GM12878 (cell line): Measurements from ENCODE around the gene MANBA. TPM values are rescaled to one million over a fixed set of nuclear protein-coding genes. Genes with fewer than 3 reads are reported as not detected.
"Not testable (repeated sequence)": the region's sequence is repeated elsewhere in the genome, so short reads cannot be mapped to it uniquely, and the experiment has no call there.

Source experiments
- ATAC-seq: fragments of 200-7000 bp; cut with Tn5 transposase; 3 replicates; pipeline ENCODE4 v1.9.1; 2020; ENCODE audit warnings: mild to moderate bottlenecking, moderate library complexity
- BruUV-seq: library from RNA; stranded (reverse); fragments of 400-500 nt; replicated peaks from 2 replicates; lab custom pipeline; 2021; lab: Mats Ljungman, UMichigan
- CTCF ChIA-PET: fragments of 300-600 bp; sonication (Branson Sonifier 250); formaldehyde crosslinking; extraction: SDS; loops from one replicate; lab custom pipeline; 2021; ENCODE audit warnings: inconsistent platforms; lab: Yijun Ruan, JAX
- POLR2A ChIA-PET: fragments of 350-600 bp; formaldehyde crosslinking; extraction: SDS; loops from one replicate; lab custom pipeline; 2021; ENCODE audit warnings: inconsistent platforms; lab: Charles Lee
- RAD21 ChIA-PET: fragments of 300-600 bp; sonication (Branson Sonifier 250); formaldehyde crosslinking; loops from one replicate; lab custom pipeline; 2023; ENCODE audit warnings: antibody characterized with exemption; ENCODE audit not compliant: unreplicated experiment; lab: Charles Lee
- SMC1A ChIA-PET: fragments of 300-600 bp; sonication (Branson Sonifier 250); formaldehyde crosslinking; loops from one replicate; lab custom pipeline; 2023; ENCODE audit not compliant: unreplicated experiment, uncharacterized antibody; lab: Charles Lee
- DNase-seq: peaks from one replicate; pipeline ENCODE4 v3.0.0-alpha.2; 2011; ENCODE audit warnings: low read depth, low spot score
- FAIRE-seq: peaks from 3 replicates; lab custom pipeline; 2011; peaks lifted over from hg19 to GRCh38; lab: Jason Lieb, UNC
- H2AFZ ChIP-seq: 2 replicates; pipeline ENCODE4 v1.6.0; 2011; ENCODE audit warnings: low read depth, low read length, control low read depth; ENCODE audit not compliant: control insufficient read depth
- H3K27ac ChIP-seq: 2 replicates; pipeline ENCODE4 v1.5.1; 2011; ENCODE audit warnings: control low read depth; ENCODE audit not compliant: control insufficient read depth, insufficient read depth
- H3K27me3 ChIP-seq, 2 experiments: replicated peaks in 1 of 2; 2 replicates each; pipeline versions ENCODE4 v1.6.0 to v1.6.1; 2011; ENCODE audit warnings: low read length in 1 of 2; ENCODE audit not compliant: control insufficient read depth in 2 of 2, insufficient read depth in 2 of 2
- H3K36me3 ChIP-seq, 2 experiments: 2 replicates each; pipeline ENCODE4 v1.5.1; 2011; ENCODE audit warnings: low read length in 1 of 2; ENCODE audit not compliant: control insufficient read depth in 2 of 2, insufficient read depth in 2 of 2
- H3K4me1 ChIP-seq: 2 replicates; pipeline ENCODE4 v1.6.1; 2011; ENCODE audit warnings: mild to moderate bottlenecking, low read length, moderate library complexity, mixed read lengths; ENCODE audit not compliant: control insufficient read depth, insufficient read depth
- H3K4me2 ChIP-seq: 2 replicates; pipeline ENCODE4 v1.6.0; 2011; ENCODE audit warnings: control low read depth; ENCODE audit not compliant: control insufficient read depth, insufficient read depth
- H3K4me3 ChIP-seq: fragments of 200-600 bp; sonication (generic); 2 replicates; pipeline ENCODE4 v1.5.1; 2016
- H3K79me2 ChIP-seq: 2 replicates; pipeline ENCODE4 v1.6.0; 2011; ENCODE audit warnings: low read length; ENCODE audit not compliant: control insufficient read depth, insufficient read depth
- H3K9ac ChIP-seq: 2 replicates; pipeline ENCODE4 v1.8.0; 2011; ENCODE audit warnings: low read length, control low read depth, mixed read lengths; ENCODE audit not compliant: control insufficient read depth, insufficient read depth
- H3K9me3 ChIP-seq: replicated peaks from 3 replicates; pipeline ENCODE4 v1.5.1; 2011; ENCODE audit warnings: mild to moderate bottlenecking, low read length; ENCODE audit not compliant: control insufficient read depth, insufficient read depth
- H4K20me1 ChIP-seq: 2 replicates; pipeline ENCODE4 v1.6.0; 2011; ENCODE audit not compliant: control insufficient read depth, insufficient read depth
- CBX5 ChIP-seq: sonication (generic); IDR thresholded peaks from 2 replicates; pipeline ENCODE4 v1.6.1; 2016; ENCODE audit warnings: low read depth, moderate library complexity, mild to moderate bottlenecking, inconsistent platforms
- CTCF ChIP-seq, 3 experiments: IDR thresholded peaks in 2 of 3; conservative IDR thresholded peaks in 1 of 3; 2 replicates each; pipeline ENCODE4 v1.5.1; 2011; ENCODE audit warnings: low read depth in 3 of 3, low read length in 3 of 3, mild to moderate bottlenecking in 3 of 3, control low read depth in 2 of 3, moderate library complexity in 2 of 3, inconsistent platforms in 1 of 3, mixed read lengths in 1 of 3; ENCODE audit not compliant: control insufficient read depth in 2 of 3, insufficient read depth in 1 of 3; ENCODE audit errors: extremely low read depth in 1 of 3
- FOXK2 ChIP-seq: fragments of 450-650 bp; IDR thresholded peaks from 2 replicates; pipeline ENCODE4 v1.6.1; 2017; ENCODE audit warnings: mild to moderate bottlenecking, moderate library complexity
- KLF5 ChIP-seq: fragments of 450-650 bp; IDR thresholded peaks from 2 replicates; pipeline ENCODE4 v1.6.1; 2014; ENCODE audit warnings: mild to moderate bottlenecking; ENCODE audit not compliant: partially characterized antibody
- MTA3 ChIP-seq: IDR thresholded peaks from 2 replicates; pipeline ENCODE4 v1.6.1; 2012; ENCODE audit warnings: low read length, inconsistent platforms, borderline replicate concordance
- SIN3A ChIP-seq: IDR thresholded peaks from 2 replicates; pipeline ENCODE4 v1.6.1; 2012; ENCODE audit warnings: low read depth, low read length, improper control_type of control experiment
- SIX5 ChIP-seq: IDR thresholded peaks from 2 replicates; pipeline ENCODE4 v1.6.1; 2011; ENCODE audit warnings: mild to moderate bottlenecking, low read depth, low read length, moderate library complexity; ENCODE audit not compliant: severe bottlenecking
- SMAD1 ChIP-seq: fragments of 450-650 bp; IDR thresholded peaks from 2 replicates; pipeline ENCODE4 v1.6.1; 2018; ENCODE audit warnings: mild to moderate bottlenecking, low read depth; ENCODE audit not compliant: partially characterized antibody
- SPI1 ChIP-seq: IDR thresholded peaks from 2 replicates; pipeline ENCODE4 v1.6.1; 2011; ENCODE audit warnings: low read depth, mild to moderate bottlenecking, low read length, moderate library complexity, borderline replicate concordance; ENCODE audit not compliant: insufficient read depth
- STAT3 ChIP-seq: IDR thresholded peaks from 2 replicates; pipeline ENCODE4 v1.6.1; 2011; ENCODE audit warnings: low read depth, low read length, improper control_type of control experiment
- SUPT20H ChIP-seq: IDR thresholded peaks from 2 replicates; pipeline ENCODE4 v1.6.1; 2011; ENCODE audit warnings: low read depth, mild to moderate bottlenecking, low read length, moderate library complexity, borderline replicate concordance; ENCODE audit not compliant: control insufficient read depth
- WGBS: methylation state at CpG from one replicate; pipeline ENCODE4 v1.1.6; 2016; ENCODE audit warnings: low lambda C conversion rate; ENCODE audit not compliant: insufficient replicate concordance, insufficient coverage; ENCODE audit errors: missing lambda C conversion rate; 5-methylcytosine and 5-hydroxymethylcytosine counted together
- in situ Hi-C: fragments of 300-500 bp; cut with MboI; formaldehyde crosslinking; loops from 9 replicates; pipeline ENCODE4 v1.14.3; 2018; ENCODE audit warnings: mixed read lengths
- intact Hi-C: fragments of 100-400 bp; cut with micrococcal nuclease; formaldehyde crosslinking; loops from one replicate; pipeline ENCODE4 v1.14.2; 2022; ENCODE audit not compliant: unreplicated experiment
- polyA plus RNA-seq, 11 experiments: library from polyadenylated mRNA; depleted of rRNA in 4 of 11; unstranded in 6 of 11; stranded (reverse) in 5 of 11; fragments of >200 nt; fragmentation: Nextera tagmentation in 4 of 11; fragmentation: Illumina TruSeq in 1 of 11; extraction: Ambion mirVana in 4 of 11; extraction: Trizol in 1 of 11; gene quantifications; 1 replicate in 1 of 11; 2 replicates in 10 of 11; pipeline versions ENCODE4 v1.2.1 to v1.2.3, GENCODE V29; 2011 to 2016; ENCODE audit warnings: inconsistent platforms in 2 of 11, missing spikeins in 2 of 11, low read depth in 1 of 11
- total RNA-seq, 4 experiments: library from RNA; depleted of rRNA in 3 of 4; stranded (reverse); fragments of >200 nt in 3 of 4; fragmentation: Illumina TruSeq in 1 of 4; extraction: Trizol in 1 of 4; gene quantifications; 2 replicates each; pipeline versions ENCODE4 v1.2.1 to v1.2.3, GENCODE V29; 2013 to 2021
- TF ChIP-seq, protein P1 (sequence below): fragments of 450-650 bp; IDR thresholded peaks from 2 replicates; pipeline ENCODE4 v1.6.1; 2017; ENCODE audit warnings: mild to moderate bottlenecking, low read depth, inconsistent platforms; ENCODE audit not compliant: poor library complexity, severe bottlenecking

Gene MANBA
- total and polyA plus RNA-seq, 10 of the 15 experiments (the other 5 are each of a cell fraction or from before 2014, with no cell fraction given): 3.8 to 19.0 (median 12.5) TPM

DNA sequence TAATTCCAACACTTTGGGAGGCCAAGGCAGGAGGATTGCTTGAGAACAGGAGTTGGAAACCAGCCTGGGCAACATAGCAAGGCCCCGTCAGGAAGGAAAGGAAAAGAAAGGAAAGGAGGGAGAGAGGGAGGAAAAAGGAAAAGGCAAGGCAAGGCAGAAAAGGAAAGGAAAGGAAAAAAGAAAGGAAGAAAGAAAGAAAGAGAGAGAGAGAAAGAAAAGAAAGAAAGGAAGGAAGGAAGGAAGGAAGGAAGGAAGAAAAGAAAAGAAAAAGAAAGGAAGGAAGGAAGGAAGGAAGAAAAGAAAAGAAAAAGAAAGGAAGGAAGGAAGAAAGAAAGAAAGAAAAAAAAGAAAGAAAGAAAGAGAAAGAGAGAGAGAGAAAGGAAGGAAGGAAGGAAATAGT, 51.7 kb downstream of the MANBA start:
- H3K27ac ChIP-seq, H3K79me2 ChIP-seq, BruUV-seq, SMC1A ChIA-PET, in situ Hi-C loops, H4K20me1 ChIP-seq, CTCF ChIA-PET, H3K4me1 ChIP-seq, FAIRE-seq, POLR2A ChIA-PET, intact Hi-C loops, ATAC-seq, H3K27me3 ChIP-seq, DNase-seq, H3K9ac ChIP-seq, H3K36me3 ChIP-seq, H3K4me2 ChIP-seq, H3K4me3 ChIP-seq, H2AFZ ChIP-seq, RAD21 ChIA-PET, H3K9me3 ChIP-seq: not testable (repeated sequence)
- WGBS: 60% methylated on average over 1 of the region's 1 CpG

GRCh38 chr4:102707150-102707549, 53.6 kb downstream of the MANBA start:
- POLR2A ChIA-PET: no interaction called here
- no TSS peak for BruUV-seq

More at GRCh38 chr4:102707150-102707549, 53.6 kb downstream of the MANBA start:
- Histone ChIP-seq H3K4me2 (no peak overlapping the region), H3K36me3 (no peaks in the 10 kb centered on the region; a peak in 2 of 4 replicates), H3K27ac (no peak overlapping the region), H3K79me2 (no peaks in the 10 kb centered on the region; the same call in 1 of the 2 replicates), H3K27me3 (no peaks in the 10 kb centered on the region), H3K9me3 (peaks cover 4% of the 10 kb centered on the region; the same call in 1 of the 3 replicates), H4K20me1 (no peaks in the 10 kb centered on the region), H3K9ac (no peak overlapping the region), H3K4me1 (no peaks in the 10 kb centered on the region), H2AFZ (no peak overlapping the region), H3K4me3 (no peak overlapping the region)
- 88% methylated on average over 1 of the region's 1 CpG for WGBS
- FAIRE-seq (no peak), ATAC-seq (no peak), DNase-seq (no peak)
- intact Hi-C loops (no loop called here), in situ Hi-C loops (no loop called here)
- RAD21 ChIA-PET: no interaction called here
- CTCF ChIA-PET: interaction anchor here (0.9 kb wide), 2 partner anchors 87 to 145 kb away, joined by 3 read pairs; no protein-coding TSS in a partner anchor
- SMC1A ChIA-PET: interaction anchor here (1.3 to 1.9 kb wide), 3 partner anchors 10 to 21 kb away, joined by 3 to 8 read pairs (median 4); no protein-coding TSS in a partner anchor
- TF ChIP-seq SIX5 (no peak), FOXK2 (no peak), CTCF (IDR thresholded peaks at IDR 0.05 in 2 of 3, conservative IDR thresholded peaks at IDR 0.05 in 1 of 3; ENCODE audit: control insufficient read depth in 2 of 3, extremely low read depth in 1 of 3, insufficient read depth in 1 of 3, low read depth in 3 of 3, low read length in 3 of 3) (no peak), SIN3A (no peak), CBX5 (no peak), SUPT20H (no peak), SMAD1 (no peak), KLF5 (no peak), STAT3 (no peak), MTA3 (no peak), SPI1 (no peak)
- TF ChIP-seq, protein P1, sequence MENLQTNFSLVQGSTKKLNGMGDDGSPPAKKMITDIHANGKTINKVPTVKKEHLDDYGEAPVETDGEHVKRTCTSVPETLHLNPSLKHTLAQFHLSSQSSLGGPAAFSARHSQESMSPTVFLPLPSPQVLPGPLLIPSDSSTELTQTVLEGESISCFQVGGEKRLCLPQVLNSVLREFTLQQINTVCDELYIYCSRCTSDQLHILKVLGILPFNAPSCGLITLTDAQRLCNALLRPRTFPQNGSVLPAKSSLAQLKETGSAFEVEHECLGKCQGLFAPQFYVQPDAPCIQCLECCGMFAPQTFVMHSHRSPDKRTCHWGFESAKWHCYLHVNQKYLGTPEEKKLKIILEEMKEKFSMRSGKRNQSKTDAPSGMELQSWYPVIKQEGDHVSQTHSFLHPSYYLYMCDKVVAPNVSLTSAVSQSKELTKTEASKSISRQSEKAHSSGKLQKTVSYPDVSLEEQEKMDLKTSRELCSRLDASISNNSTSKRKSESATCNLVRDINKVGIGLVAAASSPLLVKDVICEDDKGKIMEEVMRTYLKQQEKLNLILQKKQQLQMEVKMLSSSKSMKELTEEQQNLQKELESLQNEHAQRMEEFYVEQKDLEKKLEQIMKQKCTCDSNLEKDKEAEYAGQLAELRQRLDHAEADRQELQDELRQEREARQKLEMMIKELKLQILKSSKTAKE: no peak
